Adipose tissue (tissue), 3 donors: ENCODE measurements around the gene DIPK1A. TPM values are rescaled to one million over a fixed set of nuclear protein-coding genes. Genes with fewer than 3 reads are reported as not detected.

Experiments
- H3K27ac ChIP-seq: one replicate; pipeline ENCODE4 v1.5.1; 2013; ENCODE audit warnings: low read depth, low read length
- WGBS, 3 donors: extraction: QIAGEN DNeasy Blood & Tissue Kit; methylation state at CpG; one replicate each; pipeline ENCODE4 v1.1.7; 2013; 5-methylcytosine and 5-hydroxymethylcytosine counted together
- polyA plus RNA-seq, 3 donors: library from polyadenylated mRNA; stranded (reverse); fragments of 200-250 nt; gene quantifications; one replicate each; pipeline ENCODE4 v1.2.3, GENCODE V29; 2013
- donor health status: healthy with polysubstance abuse.
- donor health status: Bipolar disorder and iron deficiency.
- donor health status: healthy.

DIPK1A gene
- polyA plus RNA-seq, 3 donors = 2.7 to 14.2 (median 9.3) TPM

DNA sequence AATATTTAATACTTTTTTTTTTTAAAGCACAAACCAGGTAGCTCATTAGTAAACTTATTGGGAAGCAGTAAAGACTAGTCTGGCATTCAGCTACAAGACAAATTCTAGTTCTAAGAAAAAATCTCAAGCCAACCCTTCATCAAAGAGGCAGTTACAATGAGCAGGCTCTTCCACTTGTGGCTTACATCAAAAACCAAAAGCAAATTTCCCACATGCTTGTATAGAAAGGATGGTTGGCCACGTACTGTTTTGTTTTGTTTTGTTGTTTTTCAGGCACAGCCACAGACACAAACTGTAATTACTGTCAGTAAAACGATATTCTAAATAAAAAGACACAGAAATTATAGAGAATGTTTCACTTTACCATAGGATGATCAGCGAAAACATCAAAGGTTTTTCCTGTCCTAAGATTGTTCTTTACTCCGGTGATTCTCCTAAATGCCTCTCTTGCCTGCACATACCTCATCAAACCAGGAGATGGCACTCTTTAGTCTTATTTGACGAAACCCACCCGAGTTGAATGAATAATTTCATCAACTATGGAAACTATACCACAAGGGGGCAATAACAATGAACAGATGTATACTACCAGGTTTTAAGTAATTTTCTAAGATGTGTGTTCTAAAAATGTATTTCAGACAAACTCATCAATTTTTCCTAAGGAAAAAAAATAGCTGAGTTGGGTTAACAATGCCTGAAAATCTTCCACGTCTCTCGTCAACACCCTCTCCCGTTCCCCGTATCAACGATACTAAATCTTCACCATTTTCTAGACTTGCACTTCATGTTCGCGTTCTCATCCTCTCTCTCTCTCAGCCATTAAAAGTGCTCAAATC, 102.5 kb downstream of the DIPK1A start:
- no peak overlapping the region for H3K27ac ChIP-seq
- 24 to 28% (median 27%) methylated on average over 13 of the region's 13 CpGs for WGBS, 3 donors

DNA sequence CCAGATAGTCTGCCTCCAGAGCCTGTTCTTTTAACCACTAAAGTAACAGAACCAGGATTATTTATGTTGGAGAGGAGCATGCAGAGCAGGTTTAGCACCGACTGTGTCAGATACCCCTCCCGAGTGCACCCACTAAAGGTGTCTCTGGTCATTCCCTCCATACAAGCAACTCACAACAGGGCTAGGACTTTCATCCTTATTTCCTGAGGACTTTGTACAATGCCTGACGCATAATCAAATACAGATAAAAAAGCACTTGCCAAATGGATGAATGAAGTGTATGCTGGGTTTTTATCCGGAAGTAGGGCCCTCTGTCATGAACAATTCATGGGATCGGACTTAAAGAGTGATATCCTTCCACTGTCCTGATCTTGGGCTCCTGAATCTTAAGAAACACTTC, 103.4 kb downstream of the DIPK1A start:
- no peak overlapping the region for H3K27ac ChIP-seq
- whole genome bisulfite sequencing, 3 donors = 68 to 89% (median 78%) methylated on average over 5 of the region's 5 CpGs

DNA sequence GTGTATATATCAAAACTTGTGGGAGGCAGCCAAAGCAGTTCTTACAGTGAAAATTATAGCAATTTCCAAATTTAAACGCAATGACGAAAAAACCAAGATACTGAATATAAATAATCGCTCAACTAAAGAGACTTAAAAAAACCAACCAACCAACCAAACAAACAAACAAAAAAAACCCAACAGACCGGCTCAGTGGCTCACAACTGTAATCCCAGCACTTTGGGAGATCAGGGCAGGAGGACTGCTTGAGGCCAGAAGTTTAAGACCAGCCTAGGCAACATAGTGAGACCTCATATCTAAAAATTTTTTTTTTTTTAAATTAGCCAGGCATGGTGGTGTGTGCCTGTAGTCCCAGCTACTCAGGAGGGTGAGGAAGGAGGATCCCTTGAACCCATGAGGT, 106.0 kb downstream of the DIPK1A start:
- H3K27ac ChIP-seq = no peak overlapping the region
- 85 to 100% (median 98%) methylated on average over 4 of the region's 4 CpGs for WGBS, 3 donors

DNA sequence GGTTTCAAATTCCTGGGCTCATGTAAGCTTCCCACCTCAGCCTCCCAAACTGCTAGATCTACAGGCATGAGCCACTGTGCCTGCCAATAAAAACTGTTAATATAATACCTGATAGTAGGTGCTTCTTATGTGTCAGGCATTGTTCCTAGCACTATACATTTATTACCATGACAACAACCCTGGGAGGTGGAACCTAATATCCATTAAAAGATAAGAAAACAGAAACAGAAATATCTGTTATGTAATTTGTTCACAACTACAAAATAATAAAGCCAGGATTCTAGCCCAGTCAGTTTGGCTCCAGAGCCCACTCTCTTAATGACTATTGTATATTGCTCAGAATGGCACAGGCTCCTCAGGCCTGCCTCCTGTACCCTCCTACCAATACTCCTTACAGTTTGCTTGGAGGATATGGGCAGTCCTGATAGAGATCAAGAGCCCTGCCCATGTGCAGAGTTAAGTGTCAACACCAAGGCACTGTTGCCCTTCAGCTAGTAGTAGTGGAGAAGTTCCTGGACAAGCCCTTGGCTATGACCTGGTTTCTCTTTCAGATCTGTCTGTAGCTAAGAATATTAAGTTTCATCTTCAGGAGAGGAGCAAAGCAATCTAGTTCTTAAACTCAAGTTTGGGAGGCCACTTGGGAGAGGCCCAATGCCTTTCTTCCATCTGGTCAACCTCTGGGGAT, 107.0 kb downstream of the DIPK1A start:
- no peak overlapping the region for H3K27ac ChIP-seq

DNA sequence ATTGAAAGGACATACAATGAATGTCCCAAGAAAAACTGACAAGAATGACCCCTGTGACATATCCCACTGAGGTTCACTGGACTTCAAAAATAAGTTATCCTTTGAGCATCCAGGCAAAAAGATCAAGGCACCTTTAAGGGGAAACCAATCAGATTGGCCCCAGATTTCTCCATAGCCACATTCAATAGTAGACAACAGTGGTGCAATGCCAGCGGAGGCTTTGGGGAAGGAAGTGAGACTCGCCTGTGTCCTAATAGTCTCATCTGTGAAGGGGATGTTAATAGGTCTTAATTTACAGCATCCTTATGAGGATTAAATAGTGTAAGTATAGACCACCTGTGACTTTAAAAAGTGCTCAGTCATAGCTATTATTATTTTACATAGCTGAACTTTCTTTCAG, 108.0 kb downstream of the DIPK1A start:
- no peak overlapping the region for H3K27ac ChIP-seq
- 49 to 81% (median 56%) methylated on average over 2 of the region's 2 CpGs for whole genome bisulfite sequencing, 3 donors

DNA sequence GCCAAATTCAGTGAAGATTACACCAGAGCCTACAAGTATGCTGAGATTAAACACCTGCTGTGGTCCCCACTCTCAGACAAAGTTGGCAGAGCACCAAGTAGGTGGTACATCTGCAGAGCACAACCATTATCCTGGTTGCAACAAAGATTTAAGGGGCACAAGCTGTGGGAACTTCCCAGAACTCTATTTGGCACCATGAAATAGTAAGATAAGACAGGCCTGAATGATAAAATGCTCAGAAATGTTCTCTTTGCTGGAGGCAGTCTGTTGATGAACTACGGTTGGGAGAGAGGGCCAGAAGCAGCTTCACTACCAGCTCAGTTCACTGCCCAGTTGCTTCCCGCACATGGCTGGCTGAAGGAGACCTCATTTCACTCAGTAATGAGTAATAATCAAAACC, 109.5 kb downstream of the DIPK1A start:
- 59 to 86% (median 75%) methylated on average over 2 of the region's 2 CpGs for WGBS, 3 donors
- H3K27ac ChIP-seq = no peak overlapping the region

DNA sequence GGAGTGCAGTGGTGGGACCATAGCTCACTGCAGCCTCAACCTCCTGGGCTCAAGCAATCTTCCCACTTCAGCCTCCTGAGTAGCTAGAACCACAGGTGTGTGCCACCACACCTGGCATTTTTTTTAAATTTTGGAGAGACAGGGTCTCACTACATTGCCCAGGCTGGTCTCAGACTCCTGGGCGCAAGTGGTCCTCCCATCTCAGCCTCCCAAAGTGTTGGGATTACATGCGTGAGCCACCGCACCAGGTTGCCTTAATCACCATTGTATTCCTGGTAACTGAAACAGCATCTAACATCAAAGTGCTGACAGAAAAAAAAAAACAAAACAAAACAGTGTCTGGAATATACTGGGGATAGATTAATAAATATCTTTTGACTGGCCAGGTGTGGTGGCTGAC, 111.2 kb downstream of the DIPK1A start:
- 93 to 100% (median 98%) methylated on average over 3 of the region's 3 CpGs for WGBS, 3 donors
- H3K27ac ChIP-seq = no peak overlapping the region

DNA sequence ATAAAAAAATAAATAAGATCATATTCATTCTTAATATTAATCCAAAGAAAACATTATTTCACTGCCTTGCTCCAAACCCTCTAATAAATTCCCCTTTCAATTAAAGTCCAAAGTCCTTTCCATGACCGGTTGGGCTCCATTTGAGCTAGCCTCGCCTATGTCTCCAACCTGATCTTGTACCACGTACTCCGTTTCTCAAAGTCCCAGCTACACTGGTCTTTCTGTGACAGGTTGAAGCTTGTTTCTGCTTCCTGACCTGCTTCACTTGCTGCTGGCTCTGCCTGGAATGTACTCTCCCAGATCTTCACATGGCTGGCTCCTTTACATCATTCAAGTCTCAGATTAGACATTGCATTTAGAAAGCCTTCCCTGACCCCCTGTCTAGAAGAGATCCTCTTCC, 113.1 kb downstream of the DIPK1A start:
- 47 to 95% (median 86%) methylated on average over 4 of the region's 4 CpGs for WGBS, 3 donors

DNA sequence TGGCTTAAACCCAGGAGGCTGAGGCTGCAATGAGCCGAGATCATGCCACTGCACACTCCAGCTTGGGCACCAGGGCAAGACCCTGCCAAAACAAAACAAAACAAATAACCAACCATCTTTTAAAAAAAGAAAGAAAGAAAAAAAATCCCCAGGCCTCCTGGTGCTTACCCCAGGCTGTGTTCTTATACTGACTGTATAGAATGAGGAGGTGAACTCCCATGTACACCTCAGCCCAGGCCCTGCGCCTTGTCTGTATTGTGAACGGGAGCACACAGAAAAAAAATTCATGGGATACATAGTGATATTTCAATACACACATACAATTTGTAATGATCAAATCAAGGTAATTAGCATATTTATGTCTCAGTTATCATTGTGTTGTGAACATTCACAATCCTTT, 115.4 kb downstream of the DIPK1A start:
- WGBS, 3 donors = 58 to 63% (median 63%) methylated on average over 3 of the region's 3 CpGs
- no peak overlapping the region for H3K27ac ChIP-seq

More for the DNA sequence above, 113.1 kb downstream of the DIPK1A start:
- no peak overlapping the region for H3K27ac ChIP-seq

DNA sequence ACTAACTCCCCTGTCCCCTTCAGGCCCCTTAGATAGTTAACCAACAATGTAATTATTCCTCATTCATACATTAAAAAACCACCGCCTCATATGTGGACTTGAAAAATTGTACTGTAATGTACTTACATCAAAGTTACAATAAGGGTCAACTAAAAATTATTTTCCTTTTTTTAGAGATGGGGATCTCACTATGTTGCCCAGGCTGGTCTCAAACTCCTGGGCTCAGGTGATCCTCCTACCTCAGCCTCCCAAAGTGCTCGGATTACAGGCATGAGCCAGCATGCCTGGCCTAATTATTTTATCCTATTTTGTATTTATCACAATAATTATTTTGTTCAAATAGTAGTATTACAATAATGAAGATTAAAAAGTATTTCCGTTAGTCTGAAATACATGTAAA, 116.8 kb downstream of the DIPK1A start:
- H3K27ac ChIP-seq = no peak overlapping the region

DNA sequence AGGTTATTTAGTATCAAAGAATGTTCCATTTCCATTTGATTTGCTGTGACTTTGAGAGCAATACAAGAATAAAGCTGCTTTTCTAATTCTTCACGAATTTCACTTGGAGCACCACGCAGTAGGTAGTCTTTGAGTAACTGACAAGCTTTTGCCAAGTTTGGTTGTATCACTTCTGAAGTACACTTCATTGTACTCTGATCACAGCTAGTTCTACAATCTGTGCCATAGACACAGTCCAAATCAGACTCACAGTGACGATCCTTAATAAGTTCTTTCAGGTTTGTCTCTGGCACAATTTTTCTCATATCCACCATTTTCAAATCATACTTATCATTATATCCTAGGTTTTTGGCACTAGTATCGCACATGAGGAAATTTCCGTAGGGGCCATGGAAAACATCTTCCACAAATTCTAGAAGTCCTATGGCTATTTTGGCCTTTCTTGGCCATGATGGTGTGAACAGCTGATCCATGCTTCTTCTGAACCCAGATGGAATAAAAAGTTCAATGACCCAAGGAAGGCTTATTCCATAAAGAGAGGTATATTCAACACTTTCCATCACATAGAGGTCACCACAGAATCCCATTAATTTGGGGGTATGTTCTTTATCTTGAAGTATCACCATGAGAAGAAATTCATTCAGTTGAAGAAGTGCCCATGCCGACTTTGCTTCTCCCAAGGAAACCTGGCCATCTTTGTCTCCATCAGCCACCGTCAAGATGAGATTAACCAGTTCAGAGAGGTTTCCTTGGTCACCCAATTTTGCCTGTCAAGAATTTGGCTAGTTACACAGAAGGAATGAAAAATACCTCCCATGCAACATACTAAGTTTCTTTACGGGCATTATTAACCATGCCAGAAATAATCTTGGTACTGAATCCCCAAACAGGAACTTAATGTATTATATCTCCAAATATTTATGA, 117.6 kb downstream of the DIPK1A start:
- 89 to 93% (median 92%) methylated on average over 8 of the region's 8 CpGs for WGBS, 3 donors
- H3K27ac ChIP-seq = no peak overlapping the region

More for the DNA sequence above, 116.8 kb downstream of the DIPK1A start:
- WGBS, 3 donors = 96 to 99% (median 98%) methylated on average over 3 of the region's 3 CpGs

DNA sequence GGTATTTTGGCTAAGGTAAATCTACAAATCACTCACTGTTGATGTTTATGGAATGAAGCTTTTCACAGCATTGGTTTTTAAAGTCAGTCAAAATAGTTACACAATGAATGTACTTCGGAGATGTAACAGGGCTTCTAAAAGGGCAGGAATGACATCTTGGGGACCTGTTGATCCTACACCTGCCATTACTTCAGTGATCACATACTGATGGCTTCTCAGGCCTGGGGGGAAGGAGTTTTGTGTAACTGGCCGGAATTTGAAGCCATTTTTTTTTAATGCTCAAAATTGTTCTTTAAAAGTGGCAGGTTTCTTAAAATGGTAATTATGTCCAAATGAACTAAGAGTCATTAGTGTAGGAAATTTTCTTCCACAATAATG, 118.2 kb downstream of the DIPK1A start:
- H3K27ac ChIP-seq = no peak overlapping the region
- WGBS, 3 donors = 42 to 45% (median 45%) methylated on average over 2 of the region's 2 CpGs

DNA sequence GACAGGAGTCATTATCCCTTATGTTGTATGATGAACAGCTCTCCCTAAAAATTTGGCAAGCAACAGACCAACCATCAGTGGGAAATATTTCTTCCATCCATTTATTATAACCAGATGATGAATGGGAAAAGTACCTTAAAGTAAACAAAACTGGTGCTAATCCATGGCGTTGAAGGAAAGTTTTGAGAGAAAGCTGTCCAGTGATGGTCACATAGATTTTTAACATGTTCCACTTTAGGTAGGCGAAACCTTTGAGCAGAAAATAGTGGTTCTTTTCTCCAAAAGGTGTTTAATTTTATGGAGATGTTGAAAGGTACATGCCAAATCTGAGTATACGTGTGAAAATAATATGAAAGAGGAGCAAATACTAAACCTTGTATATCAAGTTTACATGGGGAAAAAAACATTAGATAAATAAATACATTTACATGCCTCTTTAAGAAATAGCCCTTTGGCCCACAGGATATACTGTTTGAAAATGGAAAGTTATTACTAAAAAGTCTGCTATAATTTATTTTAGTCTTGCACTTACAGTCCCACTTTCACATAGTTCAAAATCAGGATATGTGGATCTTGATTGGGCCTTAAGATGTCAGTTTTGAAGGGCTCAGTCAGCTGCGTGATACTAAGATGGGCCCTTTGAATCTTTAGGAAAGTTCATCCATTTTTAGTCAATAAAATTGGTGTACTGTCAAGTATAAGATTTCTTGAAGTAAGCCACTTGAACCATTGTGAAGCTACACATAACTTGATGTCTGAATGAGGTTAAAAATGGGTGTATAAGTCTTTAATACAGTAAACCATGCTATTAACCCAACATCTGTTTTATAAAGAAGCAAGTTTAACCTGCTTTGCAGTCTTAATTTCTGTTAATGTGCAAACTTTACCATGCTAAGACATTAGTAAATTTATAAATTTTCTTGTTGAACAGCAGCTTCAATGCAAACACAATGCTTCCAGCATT, 118.9 kb downstream of the DIPK1A start:
- 82 to 90% (median 85%) methylated on average over 4 of the region's 4 CpGs for WGBS, 3 donors
- H3K27ac ChIP-seq = no peak overlapping the region

DNA sequence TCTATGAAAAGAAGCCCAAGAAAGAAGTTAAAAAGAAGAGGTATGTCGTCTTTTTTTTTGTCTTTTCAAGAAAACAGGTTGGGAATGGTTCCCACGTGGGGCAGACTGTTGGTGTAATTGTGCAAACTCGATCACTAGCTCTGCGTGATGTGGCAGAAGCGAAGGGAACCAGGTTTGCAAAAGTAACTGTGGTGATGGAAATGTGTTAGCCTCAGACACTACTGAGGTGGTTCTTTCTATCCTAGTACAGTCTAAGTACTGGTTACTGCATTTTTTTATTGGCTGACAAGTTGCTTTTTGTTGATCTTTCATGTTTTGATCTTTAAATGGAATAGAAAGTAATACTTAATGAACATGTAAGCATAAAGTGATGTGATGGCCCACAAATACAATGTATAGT, 120.7 kb downstream of the DIPK1A start:
- no peak overlapping the region for H3K27ac ChIP-seq
- 61 to 64% (median 63%) methylated on average over 5 of the region's 5 CpGs for WGBS, 3 donors

DNA sequence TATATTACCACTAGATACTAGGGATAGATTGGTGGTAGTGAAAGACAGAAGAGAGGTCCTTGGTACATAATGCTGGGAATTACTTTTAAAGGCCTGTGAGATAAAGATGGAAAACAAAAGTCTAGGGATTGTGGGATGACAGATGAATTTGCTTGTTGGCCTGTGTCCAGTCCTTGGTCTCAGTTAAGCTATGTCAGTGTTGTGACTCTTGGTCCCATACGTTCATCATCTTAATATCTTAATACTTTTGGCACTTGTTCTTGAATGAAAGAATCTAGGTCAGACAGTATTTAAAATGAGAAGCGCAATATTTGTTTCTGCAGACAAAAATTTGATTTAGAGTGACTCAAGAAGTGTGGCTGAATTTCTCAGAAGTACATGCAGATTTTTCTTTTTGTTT, 121.8 kb downstream of the DIPK1A start:
- no peak overlapping the region for H3K27ac ChIP-seq
- WGBS, 3 donors = 55 to 69% (median 62%) methylated on average over 2 of the region's 2 CpGs

DNA sequence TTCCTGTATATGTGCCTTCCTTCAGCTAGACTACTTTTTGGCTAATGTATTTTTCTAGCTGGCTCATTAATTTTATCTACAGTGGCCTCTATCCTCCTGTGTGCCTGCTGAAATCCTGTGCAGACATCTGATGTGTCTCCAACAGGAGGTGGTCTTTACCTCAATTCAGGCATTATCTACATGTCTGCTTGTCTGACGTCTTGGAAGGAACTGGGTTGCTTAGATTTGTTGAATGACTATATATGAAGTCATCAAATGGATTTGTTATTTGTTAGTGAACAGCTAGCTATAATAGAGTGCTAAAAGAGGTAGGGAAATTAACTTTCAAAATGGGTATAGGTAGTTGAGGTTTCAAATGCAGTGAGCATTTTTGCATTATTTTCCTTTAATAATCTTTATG, 122.7 kb downstream of the DIPK1A start:
- no peak overlapping the region for H3K27ac ChIP-seq
- WGBS, 3 donors = 0 to 16% (median 0%) methylated on average over 1 of the region's 1 CpG

DNA sequence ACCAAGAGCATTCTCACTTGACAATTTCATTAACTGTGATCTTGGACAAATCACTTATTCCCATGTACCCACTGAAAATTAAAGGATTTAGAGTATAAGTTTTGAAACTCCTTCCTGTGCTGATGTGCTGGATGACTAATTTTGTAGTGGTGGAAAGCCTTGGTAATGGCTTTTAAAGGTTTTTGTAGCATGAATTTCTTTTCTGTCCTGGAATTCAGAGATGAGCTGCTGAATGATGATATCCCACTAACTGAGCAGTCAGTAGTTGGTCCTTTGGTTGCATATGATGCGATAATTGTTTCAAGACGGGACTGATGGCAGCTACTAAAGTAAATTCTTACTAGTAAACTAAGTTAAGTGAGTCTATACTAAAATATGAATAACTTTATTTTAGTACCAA, 124.2 kb downstream of the DIPK1A start:
- no peak overlapping the region for H3K27ac ChIP-seq
- 87 to 93% (median 93%) methylated on average over 2 of the region's 2 CpGs for WGBS, 3 donors

DNA sequence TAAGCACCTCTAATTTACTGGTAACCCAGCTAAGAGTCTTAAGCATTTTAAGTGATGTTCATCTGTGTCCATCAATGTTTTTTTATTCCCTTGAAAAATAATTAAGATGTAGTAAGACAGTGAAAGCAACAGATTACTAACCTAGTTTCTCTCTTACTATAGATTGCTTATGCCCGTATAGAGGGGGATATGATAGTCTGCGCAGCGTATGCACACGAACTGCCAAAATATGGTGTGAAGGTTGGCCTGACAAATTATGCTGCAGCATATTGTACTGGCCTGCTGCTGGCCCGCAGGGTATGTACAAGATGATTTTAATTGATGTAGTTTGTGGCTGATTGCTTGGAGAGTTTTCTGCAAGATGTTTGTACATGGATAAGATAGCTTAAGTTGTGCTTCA, 126.6 kb downstream of the DIPK1A start:
- WGBS, 3 donors = 53 to 80% (median 77%) methylated on average over 5 of the region's 5 CpGs
- H3K27ac ChIP-seq = no peak overlapping the region
